SK-N-SH (cell line): Measurements from ENCODE around the gene SORBS2. TPM values are rescaled to one million over a fixed set of nuclear protein-coding genes. Genes with fewer than 3 reads are reported as not detected.

Experiments used
- CTCF ChIA-PET: fragments of 300-600, 350-600 bp; formaldehyde crosslinking; extraction: SDS; loops from one replicate; lab custom pipeline; 2021; lab: Yijun Ruan, JAX
- POLR2A ChIA-PET: fragments of 350-600 bp; sonication (Branson Sonifier 250); formaldehyde crosslinking; extraction: SDS; loops from one replicate; lab custom pipeline; 2020; ENCODE audit warnings: antibody characterized with exemption, inconsistent platforms; lab: Yijun Ruan, JAX
- DNase-seq: peaks from one replicate; pipeline ENCODE4 v3.0.0; 2012
- H2AFZ ChIP-seq: fragments of 200-600 bp; sonication (generic); 2 replicates; pipeline ENCODE4 v1.8.1; 2016; ENCODE audit warnings: antibody characterized with exemption, mild to moderate bottlenecking, low read depth
- H3F3A ChIP-seq: fragments of 200-600 bp; sonication (generic); replicated peaks from 2 replicates; pipeline ENCODE3; 2016; ENCODE audit warnings: antibody characterized with exemption, mild to moderate bottlenecking; ENCODE audit not compliant: insufficient read depth
- H3K27ac ChIP-seq, 2 experiments: fragments of 200-500 bp in 1 of 2; fragments of 200-600 bp in 1 of 2; sonication (Bioruptor generic) in 1 of 2; sonication (generic), shearing (Covaris generic) in 1 of 2; 2 replicates each; pipeline versions ENCODE4 v1.5.1 to v1.6.1; 2014 to 2016; ENCODE audit warnings: low read depth in 2 of 2, inconsistent platforms in 1 of 2, low read length in 1 of 2, mild to moderate bottlenecking in 1 of 2, mixed read lengths in 1 of 2
- H3K27me3 ChIP-seq: fragments of 200-600 bp; sonication (generic), shearing (Covaris generic); 2 replicates; pipeline ENCODE4 v1.6.1; 2016; ENCODE audit warnings: mixed run types; ENCODE audit not compliant: insufficient read depth
- H3K36me3 ChIP-seq, 2 experiments: fragments of 200-500 bp in 1 of 2; fragments of 200-600 bp in 1 of 2; sonication (Bioruptor generic) in 1 of 2; sonication (generic) in 1 of 2; replicated peaks in 1 of 2; 2 replicates each; pipeline versions ENCODE3 to v1.5.1; 2014 to 2016; ENCODE audit warnings: low read length in 1 of 2, mild to moderate bottlenecking in 1 of 2; ENCODE audit not compliant: insufficient read depth in 2 of 2, control insufficient read depth in 1 of 2
- H3K4me1 ChIP-seq, 2 experiments: fragments of 200-500 bp in 1 of 2; fragments of 200-600 bp in 1 of 2; sonication (Bioruptor generic) in 1 of 2; sonication (generic), shearing (Covaris generic) in 1 of 2; 2 replicates each; pipeline versions ENCODE4 v1.5.1 to v1.6.1; 2014 to 2016; ENCODE audit warnings: low read depth in 1 of 2, low read length in 1 of 2, mixed run types in 1 of 2; ENCODE audit not compliant: insufficient read depth in 2 of 2, control insufficient read depth in 1 of 2
- H3K4me2 ChIP-seq: fragments of 200-600 bp; sonication (generic), shearing (Covaris generic); 2 replicates; pipeline ENCODE4 v1.6.1; 2017; ENCODE audit warnings: mixed run types
- H3K4me3 ChIP-seq, 2 experiments: fragments of 200-500 bp in 1 of 2; fragments of 200-600 bp in 1 of 2; sonication (Bioruptor generic) in 1 of 2; sonication (generic), shearing (Covaris generic) in 1 of 2; 2 replicates each; pipeline versions ENCODE4 v1.5.1 to v1.8.1; 2014 to 2016; ENCODE audit warnings: low read depth in 2 of 2, inconsistent platforms in 1 of 2, low read length in 1 of 2, mild to moderate bottlenecking in 1 of 2, mixed read lengths in 1 of 2, moderate library complexity in 1 of 2
- H3K79me2 ChIP-seq: fragments of 200-600 bp; sonication (generic); 2 replicates; pipeline ENCODE4 v1.8.1; 2017; ENCODE audit warnings: mild to moderate bottlenecking; ENCODE audit not compliant: insufficient read depth
- H3K9ac ChIP-seq: fragments of 200-600 bp; sonication (generic); 2 replicates; pipeline ENCODE4 v1.6.1; 2017; ENCODE audit warnings: mixed run types
- H3K9me2 ChIP-seq: fragments of 200-600 bp; sonication (generic); 2 replicates; pipeline ENCODE4 v1.6.1; 2017; ENCODE audit warnings: mixed run types
- H3K9me3 ChIP-seq: fragments of 200-600 bp; sonication (generic); 2 replicates; pipeline ENCODE4 v1.6.1; 2017; ENCODE audit warnings: mixed run types, mild to moderate bottlenecking, moderate library complexity
- H4K20me1 ChIP-seq: fragments of 200-600 bp; sonication (generic); 2 replicates; pipeline ENCODE4 v1.6.1; 2017; ENCODE audit warnings: mild to moderate bottlenecking, mixed run types; ENCODE audit not compliant: insufficient read depth
- CHD2 ChIP-seq: fragments of 150-350 bp; IDR thresholded peaks from 2 replicates; pipeline ENCODE4 v1.6.1; 2018; ENCODE audit warnings: low read length; ENCODE audit not compliant: partially characterized antibody
- CTCF ChIP-seq: fragments of 200-600 bp; sonication (generic); IDR thresholded peaks from 2 replicates; pipeline ENCODE4 v1.6.1; 2017; ENCODE audit warnings: antibody characterized with exemption, mild to moderate bottlenecking, moderate library complexity
- ELF1 ChIP-seq: IDR thresholded peaks from 2 replicates; pipeline ENCODE4 v1.4.0; 2012
- EP300 ChIP-seq, 2 experiments: IDR thresholded peaks; 2 replicates each; pipeline versions ENCODE4 v1.4.0 to v1.6.1; 2012; ENCODE audit warnings: borderline replicate concordance in 1 of 2, low read depth in 1 of 2, low read length in 1 of 2
- EZH2phosphoT487 ChIP-seq: fragments of 200-600 bp; sonication (generic); IDR thresholded peaks from 2 replicates; pipeline ENCODE4 v1.6.1; 2017; ENCODE audit warnings: low read depth, mixed run types, mild to moderate bottlenecking, antibody characterized with exemption, moderate library complexity, borderline replicate concordance
- FOXJ3 ChIP-seq: sonication (generic); formaldehyde crosslinking; IDR thresholded peaks from 2 replicates; pipeline ENCODE4 v1.5.1; 2020; ENCODE audit warnings: mild to moderate bottlenecking, missing genetic modification reagents
- FOXM1 ChIP-seq: IDR thresholded peaks from 2 replicates; pipeline ENCODE4 v1.4.0; 2012; ENCODE audit warnings: low read depth, mild to moderate bottlenecking
- GATA2 ChIP-seq: sonication (generic); formaldehyde crosslinking; IDR thresholded peaks from 2 replicates; pipeline ENCODE4 v1.5.0; 2020; ENCODE audit warnings: mild to moderate bottlenecking, missing genetic modification reagents
- JUND ChIP-seq: IDR thresholded peaks from 2 replicates; pipeline ENCODE4 v1.4.0; 2012
- MXI1 ChIP-seq: IDR thresholded peaks from 2 replicates; pipeline ENCODE4 v1.6.1; 2012; ENCODE audit warnings: mild to moderate bottlenecking, low read depth, low read length, improper control_type of control experiment
- NRF1 ChIP-seq: IDR thresholded peaks from 2 replicates; pipeline ENCODE4 v1.6.1; 2012; ENCODE audit warnings: low read depth, mild to moderate bottlenecking, low read length
- POLR2AphosphoS5 ChIP-seq: IDR thresholded peaks from 2 replicates; pipeline ENCODE4 v1.6.1; 2012; ENCODE audit warnings: low read depth, low read length
- RAD21 ChIP-seq: IDR thresholded peaks from 2 replicates; pipeline ENCODE4 v1.6.1; 2012; ENCODE audit warnings: mild to moderate bottlenecking, low read length
- RCOR1 ChIP-seq: fragments of 150-350 bp; IDR thresholded peaks from 2 replicates; pipeline ENCODE4 v1.6.1; 2017; ENCODE audit warnings: antibody characterized with exemption, low read length
- REST ChIP-seq: IDR thresholded peaks from 2 replicates; pipeline ENCODE4 v1.6.1; 2012; ENCODE audit warnings: mild to moderate bottlenecking, low read depth, low read length, moderate library complexity
- RFX5 ChIP-seq: IDR thresholded peaks from 2 replicates; pipeline ENCODE4 v1.6.1; 2012; ENCODE audit warnings: mild to moderate bottlenecking, improper control_type of control experiment, low read length
- RXRA ChIP-seq: IDR thresholded peaks from 2 replicates; pipeline ENCODE4 v1.4.0; 2012; ENCODE audit warnings: low read depth, mild to moderate bottlenecking, borderline replicate concordance
- SMC3 ChIP-seq: IDR thresholded peaks from 2 replicates; pipeline ENCODE4 v1.6.1; 2012; ENCODE audit warnings: low read depth, low read length, improper control_type of control experiment
- TEAD4 ChIP-seq: IDR thresholded peaks from 2 replicates; pipeline ENCODE4 v1.4.0; 2012; ENCODE audit warnings: mild to moderate bottlenecking, borderline replicate concordance; ENCODE audit not compliant: insufficient read depth
- USF1 ChIP-seq: IDR thresholded peaks from 2 replicates; pipeline ENCODE4 v1.4.0; 2012; ENCODE audit warnings: low read depth, borderline replicate concordance
- USF2 ChIP-seq: fragments of 150-350 bp; IDR thresholded peaks from 2 replicates; pipeline ENCODE4 v1.6.1; 2017; ENCODE audit warnings: antibody characterized with exemption, low read length, low read depth, borderline replicate concordance
- WGBS: methylation state at CpG from one replicate; pipeline ENCODE4 v1.1.6; 2017; ENCODE audit warnings: low lambda C conversion rate; 5-methylcytosine and 5-hydroxymethylcytosine counted together
- polyA plus RNA-seq, 3 experiments: library from polyadenylated mRNA; depleted of rRNA; stranded (reverse); fragments of >200 nt; gene quantifications; 2 replicates each; pipeline ENCODE4 v1.2.3, GENCODE V29; 2012

The SORBS2 gene
- polyA plus RNA-seq, 1 of the 3 experiments (the other 2 are of a cell fraction), result 2.5 TPM

GRCh38 chr4:185847352-185848097, 35.5 kb upstream of the SORBS2 start (continued):
- TF ChIP-seq USF2, result no peak
- TF ChIP-seq TEAD4, result 0 out of 2 replicates have a peak, but pooled peaks have one; percentile 18
- no peak for TF ChIP-seq CTCF
- TF ChIP-seq POLR2AphosphoS5, result no peak
- no peak for TF ChIP-seq SMC3
- no peak; a peak in 2 of 4 replicates for TF ChIP-seq EP300 (IDR thresholded peaks at IDR 0.05; ENCODE audit: borderline replicate concordance in 1 of 2, low read depth in 1 of 2, low read length in 1 of 2)
- no peak for TF ChIP-seq USF1

- 33% methylated on average over 5 of the region's 5 CpGs for WGBS
- H3K9ac ChIP-seq, result peak overlapping the region; percentile 64; the same call in 1 of the 2 replicates
- H4K20me1 ChIP-seq, result no peaks in the 10 kb centered on the region
- ChIA-PET POLR2A (no interaction called here), CTCF (interaction anchor here (1.2 to 1.4 kb wide), 2 partner anchors 206 to 249 kb away, joined by 3 to 5 read pairs; no protein-coding TSS in a partner anchor)
- TF ChIP-seq REST (no peak), SMC3 (no peak), NRF1 (no peak), CHD2 (peak; percentile 70), GATA2 (CRISPR knock-in tag) (no peak), RFX5 (no peak), EZH2phosphoT487 (no peak), EP300 (IDR thresholded peaks at IDR 0.05; ENCODE audit: borderline replicate concordance in 1 of 2, low read depth in 1 of 2, low read length in 1 of 2) (peak in 1 of 2 experiments; percentile 86; a peak in 2 of 4 replicates), JUND (no peak), RAD21 (peak; percentile 34; the same call in 1 of the 2 replicates), RCOR1 (peak; percentile 63), MXI1 (no peak), FOXJ3 (0 out of 2 replicates have a peak, but pooled peaks have one; percentile 40), RXRA (no peak), ELF1 (no peak), FOXM1 (no peak)
- peaks cover 17% of the 10 kb centered on the region for H3F3A ChIP-seq
- no peaks in the 10 kb centered on the region for H3K9me2 ChIP-seq
- H3K36me3 ChIP-seq, result no peaks in the 10 kb centered on the region
- H3K4me1 ChIP-seq, result peaks cover 0 to 17% of the 10 kb centered on the region in 2 experiments; a peak in 3 of 4 replicates
- peak overlapping the region in 1 of 2 experiments; percentile 24; a peak in 2 of 4 replicates for H3K4me3 ChIP-seq
- H3K9me3 ChIP-seq, result 0 out of 2 replicates have a peak, but pooled peaks cover 3% of the 10 kb centered on the region
- peak overlapping the region; percentile 61 for H3K4me2 ChIP-seq
- H2AFZ ChIP-seq, result peak overlapping the region; percentile 83
- H3K27me3 ChIP-seq, result no peaks in the 10 kb centered on the region
- no peaks in the 10 kb centered on the region for H3K79me2 ChIP-seq
- peak overlapping the region; percentile 79 to 96 for H3K27ac ChIP-seq
- peak; percentile 60 for DNase-seq
Measured at GRCh38 chr4:185846505-185847150, 34.6 kb upstream of the SORBS2 start.
